IMR-90 (cell line): ENCODE measurements around the gene VWA5A. TPM values are rescaled to one million over a fixed set of nuclear protein-coding genes. Genes with fewer than 3 reads are reported as not detected.

Experiments
- ATAC-seq: fragments of 200-7000 bp; cut with Tn5 transposase; 2 replicates; pipeline ENCODE4 v1.9.1; 2020; ENCODE audit warnings: low read depth, mild to moderate bottlenecking, moderate library complexity
- BruUV-seq: library from RNA; stranded (reverse); fragments of 400-500 nt; replicated peaks from 2 replicates; lab custom pipeline; 2021; lab: Mats Ljungman, UMichigan
- CTCF ChIA-PET: fragments of 300-600 bp; formaldehyde crosslinking; extraction: SDS; loops from one replicate; lab custom pipeline; 2021; ENCODE audit warnings: antibody characterized with exemption; lab: Yijun Ruan, JAX
- POLR2A ChIA-PET: fragments of 300-600 bp; sonication (Branson Sonifier 250); formaldehyde crosslinking; loops from one replicate; lab custom pipeline; 2022; ENCODE audit warnings: antibody characterized with exemption; ENCODE audit not compliant: unreplicated experiment; lab: Charles Lee
- DNase-seq: peaks from one replicate; pipeline ENCODE4 v3.0.0; 2013
- H2AFZ ChIP-seq: replicated peaks from 2 replicates; pipeline ENCODE3; 2013; ENCODE audit warnings: low read length, mild to moderate bottlenecking; ENCODE audit not compliant: poor library complexity
- H2AK5ac ChIP-seq: 2 replicates; pipeline ENCODE4 v1.6.1; 2013; ENCODE audit warnings: low read depth, low read length, inconsistent platforms
- H2AK9ac ChIP-seq: replicated peaks from 2 replicates; pipeline ENCODE3; 2013; ENCODE audit warnings: mild to moderate bottlenecking, low read depth, low read length, moderate library complexity; ENCODE audit not compliant: poor library complexity
- H2BK120ac ChIP-seq: 2 replicates; pipeline ENCODE4 v1.6.1; 2013; ENCODE audit warnings: low read depth, low read length, inconsistent platforms
- H2BK15ac ChIP-seq: 3 replicates; pipeline ENCODE4 v1.6.1; 2013; ENCODE audit warnings: low read depth, low read length, inconsistent platforms
- H2BK20ac ChIP-seq: 2 replicates; pipeline ENCODE4 v1.6.1; 2013; ENCODE audit warnings: low read depth, mild to moderate bottlenecking, inconsistent platforms, low read length, moderate library complexity
- H2BK5ac ChIP-seq: 2 replicates; pipeline ENCODE4 v1.6.1; 2013; ENCODE audit warnings: mild to moderate bottlenecking, low read depth, low read length, inconsistent platforms; ENCODE audit not compliant: poor library complexity, severe bottlenecking
- H3K14ac ChIP-seq: replicated peaks from 2 replicates; pipeline ENCODE4 v1.6.1; 2013; ENCODE audit warnings: low read depth, low read length, inconsistent platforms
- H3K18ac ChIP-seq: 2 replicates; pipeline ENCODE4 v1.6.1; 2013; ENCODE audit warnings: low read depth, low read length, control low read depth
- H3K23ac ChIP-seq: 2 replicates; pipeline ENCODE4 v1.6.1; 2013; ENCODE audit warnings: low read depth, low read length, inconsistent platforms
- H3K27ac ChIP-seq: 2 replicates; pipeline ENCODE4 v1.5.1; 2013; ENCODE audit warnings: mild to moderate bottlenecking, control low read depth, low read length; ENCODE audit not compliant: insufficient read depth
- H3K27me3 ChIP-seq: 2 replicates; pipeline ENCODE4 v1.6.1; 2013; ENCODE audit warnings: low read length; ENCODE audit not compliant: control insufficient read depth, insufficient read depth
- H3K36me3 ChIP-seq: 2 replicates; pipeline ENCODE4 v1.6.1; 2013; ENCODE audit warnings: low read length, mixed read lengths; ENCODE audit not compliant: control insufficient read depth, insufficient read depth
- H3K4ac ChIP-seq: 2 replicates; pipeline ENCODE4 v1.6.1; 2013; ENCODE audit warnings: low read depth, low read length, inconsistent platforms
- H3K4me1 ChIP-seq: 2 replicates; pipeline ENCODE4 v1.6.1; 2013; ENCODE audit warnings: low read length, mixed read lengths; ENCODE audit not compliant: control insufficient read depth, insufficient read depth
- H3K4me2 ChIP-seq: 2 replicates; pipeline ENCODE4 v1.6.1; 2013; ENCODE audit warnings: low read depth, mild to moderate bottlenecking, control low read depth, low read length, moderate library complexity
- H3K4me3 ChIP-seq: 2 replicates; pipeline ENCODE4 v1.5.1; 2013; ENCODE audit warnings: low read depth, mild to moderate bottlenecking, control low read depth, low read length, moderate library complexity; ENCODE audit not compliant: insufficient read depth
- H3K56ac ChIP-seq: 2 replicates; pipeline ENCODE4 v1.6.1; 2013; ENCODE audit warnings: low read length, inconsistent platforms; ENCODE audit not compliant: insufficient read depth; ENCODE audit errors: extremely low read depth
- H3K79me1 ChIP-seq, 2 experiments: 2 replicates each; pipeline ENCODE4 v1.6.1; 2013; ENCODE audit warnings: low read length in 2 of 2, inconsistent platforms in 1 of 2, low read depth in 1 of 2
- H3K9ac ChIP-seq: 2 replicates; pipeline ENCODE4 v1.6.1; 2013; ENCODE audit warnings: low read depth, low read length, control low read depth
- H3K9me1 ChIP-seq: 2 replicates; pipeline ENCODE4 v1.6.1; 2013; ENCODE audit warnings: low read length, inconsistent platforms; ENCODE audit not compliant: insufficient read depth
- H3K9me3 ChIP-seq: 2 replicates; pipeline ENCODE4 v1.6.1; 2013; ENCODE audit warnings: low read length; ENCODE audit not compliant: control insufficient read depth, insufficient read depth
- H4K20me1 ChIP-seq: 2 replicates; pipeline ENCODE4 v1.6.1; 2013; ENCODE audit warnings: low read length, inconsistent platforms; ENCODE audit not compliant: insufficient read depth
- H4K5ac ChIP-seq: 2 replicates; pipeline ENCODE4 v1.6.1; 2013; ENCODE audit warnings: mild to moderate bottlenecking, low read depth, low read length, control low read depth
- H4K8ac ChIP-seq, 2 experiments: 2 replicates each; pipeline ENCODE4 v1.6.1; 2013; ENCODE audit warnings: low read depth in 2 of 2, low read length in 2 of 2, control low read depth in 1 of 2, inconsistent platforms in 1 of 2
- H4K91ac ChIP-seq: 2 replicates; pipeline ENCODE4 v1.6.1; 2013; ENCODE audit warnings: low read depth, low read length, inconsistent platforms; ENCODE audit not compliant: insufficient read depth
- CEBPB ChIP-seq: IDR thresholded peaks from 2 replicates; pipeline ENCODE4 v1.6.1; 2012; ENCODE audit warnings: low read depth, low read length, improper control_type of control experiment
- CTCF ChIP-seq: conservative IDR thresholded peaks from 2 replicates; pipeline ENCODE4 v1.5.1; 2012; ENCODE audit warnings: mild to moderate bottlenecking, low read depth, low read length, improper control_type of control experiment
- MAZ ChIP-seq: IDR thresholded peaks from 2 replicates; pipeline ENCODE4 v1.6.1; 2012; ENCODE audit warnings: low read depth, mild to moderate bottlenecking, low read length, improper control_type of control experiment, moderate library complexity, borderline replicate concordance
- RAD21 ChIP-seq: IDR thresholded peaks from 2 replicates; pipeline ENCODE4 v1.6.1; 2012; ENCODE audit warnings: low read length, improper control_type of control experiment
- SMC3 ChIP-seq: fragments of 150-350 bp; IDR thresholded peaks from 2 replicates; pipeline ENCODE4 v1.6.1; 2016; ENCODE audit warnings: low read depth, mild to moderate bottlenecking, antibody characterized with exemption, low read length, moderate library complexity
- WGBS, 2 experiments: methylation state at CpG; one replicate each; pipeline versions ENCODE4 v1.1.5 to v1.1.7; 2013; ENCODE audit warnings: missing lambda C conversion rate in 2 of 2; ENCODE audit not compliant: insufficient read length in 1 of 2; ENCODE audit errors: extremely low coverage in 2 of 2; 5-methylcytosine and 5-hydroxymethylcytosine counted together
- dilution Hi-C: fragments of 300-500 bp; cut with HindIII; formaldehyde crosslinking; loops from one replicate; pipeline ENCODE4 v1.14.3; 2018; ENCODE audit warnings: low sequenced_read_pairs; ENCODE audit not compliant: unreplicated experiment
- in situ Hi-C: fragments of 300-500 bp; cut with MboI; formaldehyde crosslinking; loops from 3 replicates; pipeline ENCODE4 v1.14.3; 2019; ENCODE audit warnings: low sequenced_read_pairs, inconsistent platforms, mixed read lengths
- intact Hi-C: fragments of 100-400 bp; cut with micrococcal nuclease; formaldehyde crosslinking; loops from 2 replicates; pipeline ENCODE4 v1.10.0; 2022
- polyA plus RNA-seq, 3 experiments: library from polyadenylated mRNA; depleted of rRNA; stranded (reverse); fragments of >200 nt; gene quantifications; 2 replicates each; pipeline ENCODE4 v1.2.3, GENCODE V29; 2012; ENCODE audit warnings: low replicate concordance in 1 of 3
- total RNA-seq: library from RNA; depleted of rRNA; stranded (reverse); fragments of >200 nt; gene quantifications from 2 replicates; pipeline ENCODE4 v1.2.3, GENCODE V29; 2012
- TF ChIP-seq, protein P1 (sequence below): fragments of 150-350 bp; IDR thresholded peaks from 2 replicates; pipeline ENCODE4 v1.6.1; 2016; ENCODE audit warnings: low read depth, mild to moderate bottlenecking, low read length, moderate library complexity, borderline replicate concordance
- TF ChIP-seq, protein P2 (sequence below): fragments of 150-350 bp; IDR thresholded peaks from 2 replicates; pipeline ENCODE4 v1.6.1; 2017; ENCODE audit warnings: mild to moderate bottlenecking, antibody characterized with exemption, low read length, low read depth

VWA5A gene
- total and polyA plus RNA-seq, 2 of the 4 experiments (the other 2 are of a cell fraction) = 5.6 to 6.8 TPM

GRCh38 chr11:124069429-124070401, 45.5 kb upstream of the VWA5A start (continued):
- TF ChIP-seq CEBPB = no peak
- no peak for TF ChIP-seq MAZ

- no peak overlapping the region for H4K8ac ChIP-seq
- H3K9me1 ChIP-seq = no peaks in the 10 kb centered on the region
- no peak overlapping the region for H3K27ac ChIP-seq
- no peak overlapping the region for H4K5ac ChIP-seq
- no peak overlapping the region for H4K91ac ChIP-seq
- no peak overlapping the region for H2BK15ac ChIP-seq
- no peak overlapping the region for H3K18ac ChIP-seq
- H2BK20ac ChIP-seq = no peak overlapping the region
- no peaks in the 10 kb centered on the region for H3K36me3 ChIP-seq
- no peak overlapping the region for H2AFZ ChIP-seq
- ATAC-seq (peak; percentile 50; the same call in 1 of the 2 replicates), DNase-seq (peak; percentile 78)
- no peak overlapping the region for H3K14ac ChIP-seq
- H3K23ac ChIP-seq = no peak overlapping the region
- H2AK5ac ChIP-seq = no peak overlapping the region
- H3K4me1 ChIP-seq = no peaks in the 10 kb centered on the region
- no peaks in the 10 kb centered on the region for H3K9me3 ChIP-seq
- dilution Hi-C loops (no loop called here), in situ Hi-C loops (loop anchor here (5.0 to 25.0 kb wide), 3 partner anchors 126 to 516 kb away; partner anchors contain the start of gene OR8D1), intact Hi-C loops (loop anchor here (1.0 to 10.0 kb wide), 5 partner anchors 124 to 794 kb away; partner anchors contain the start of gene ROBO3)
- no peak overlapping the region for H2AK9ac ChIP-seq
- H4K20me1 ChIP-seq = no peaks in the 10 kb centered on the region
- TF ChIP-seq CTCF (peak; percentile 75), RAD21 (peak; percentile 71), SMC3 (peak; percentile 67)
- TF ChIP-seq, protein P1, sequence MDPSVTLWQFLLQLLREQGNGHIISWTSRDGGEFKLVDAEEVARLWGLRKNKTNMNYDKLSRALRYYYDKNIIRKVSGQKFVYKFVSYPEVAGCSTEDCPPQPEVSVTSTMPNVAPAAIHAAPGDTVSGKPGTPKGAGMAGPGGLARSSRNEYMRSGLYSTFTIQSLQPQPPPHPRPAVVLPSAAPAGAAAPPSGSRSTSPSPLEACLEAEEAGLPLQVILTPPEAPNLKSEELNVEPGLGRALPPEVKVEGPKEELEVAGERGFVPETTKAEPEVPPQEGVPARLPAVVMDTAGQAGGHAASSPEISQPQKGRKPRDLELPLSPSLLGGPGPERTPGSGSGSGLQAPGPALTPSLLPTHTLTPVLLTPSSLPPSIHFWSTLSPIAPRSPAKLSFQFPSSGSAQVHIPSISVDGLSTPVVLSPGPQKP = no peak
- TF ChIP-seq, protein P2, sequence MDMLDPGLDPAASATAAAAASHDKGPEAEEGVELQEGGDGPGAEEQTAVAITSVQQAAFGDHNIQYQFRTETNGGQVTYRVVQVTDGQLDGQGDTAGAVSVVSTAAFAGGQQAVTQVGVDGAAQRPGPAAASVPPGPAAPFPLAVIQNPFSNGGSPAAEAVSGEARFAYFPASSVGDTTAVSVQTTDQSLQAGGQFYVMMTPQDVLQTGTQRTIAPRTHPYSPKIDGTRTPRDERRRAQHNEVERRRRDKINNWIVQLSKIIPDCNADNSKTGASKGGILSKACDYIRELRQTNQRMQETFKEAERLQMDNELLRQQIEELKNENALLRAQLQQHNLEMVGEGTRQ = no peak
- H3K56ac ChIP-seq = no peak overlapping the region
- POLR2A ChIA-PET = interaction anchor here (1.0 kb wide), 1 partner anchor 44 kb away, joined by 3 read pairs; the partner anchor contains the start of gene VWA5A
- BruUV-seq = no TSS peak
- H2BK120ac ChIP-seq = no peak overlapping the region
- no peaks in the 10 kb centered on the region for H3K79me1 ChIP-seq
- H3K27me3 ChIP-seq = peaks cover 14% of the 10 kb centered on the region
- no peak overlapping the region for H2BK5ac ChIP-seq
- H3K4ac ChIP-seq = no peak overlapping the region
- WGBS, 2 experiments = no CpG with 5 or more reads among the region's 8 CpGs
- H3K4me2 ChIP-seq = no peak overlapping the region
- H3K9ac ChIP-seq = no peak overlapping the region
- CTCF ChIA-PET = interaction anchor here (0.5 to 2.2 kb wide), 13 partner anchors 10 to 573 kb away, joined by 3 to 9 read pairs (median 4); partner anchors contain the start of genes OR8G1 and VWA5A
- H3K4me3 ChIP-seq = no peak overlapping the region
Measured at GRCh38 chr11:124070915-124071622, 44.2 kb upstream of the VWA5A start.
